Fibroblast of skin of left quadriceps (primary cell): ENCODE results near the gene CROCC.

Experiments
- DNase-seq, 2 experiments: peaks; one replicate each; pipeline ENCODE4 v3.0.0-alpha.2; 2013; ENCODE audit warnings: low read depth in 2 of 2

The CROCC gene

GRCh38 chr1:16967095-16967575, 45.4 kb downstream of the CROCC start:
- DNase-seq, result peak; percentile 53 to 64

- DNase-seq, result no peak
These were observed 46.2 kb downstream of the CROCC start for GRCh38 chr1:16967962-16968361.

GRCh38 chr1:16968372-16968771, 46.6 kb downstream of the CROCC start:
- no peak for DNase-seq

GRCh38 chr1:16969057-16969611, 47.4 kb downstream of the CROCC start:
- DNase-seq, result no peak

GRCh38 chr1:16969651-16970050, 47.9 kb downstream of the CROCC start:
- no peak for DNase-seq

- DNase-seq, result no peak
These were observed 48.6 kb downstream of the CROCC start for GRCh38 chr1:16970132-16970910.

GRCh38 chr1:16971341-16972188, 49.8 kb downstream of the CROCC start:
- DNase-seq, result no peak

- no peak for DNase-seq
These were observed 50.6 kb downstream of the CROCC start for GRCh38 chr1:16972189-16972895.

- DNase-seq, result no peak
These were observed 51.5 kb downstream of the CROCC start for GRCh38 chr1:16973215-16973614.

- no peak for DNase-seq
These were observed 53.5 kb downstream of the CROCC start for GRCh38 chr1:16975211-16975610.

- no peak for DNase-seq
These were observed 54.1 kb downstream of the CROCC start for GRCh38 chr1:16975838-16976237.

- DNase-seq, result no peak
These were observed 55.2 kb downstream of the CROCC start for GRCh38 chr1:16976966-16977365.

GRCh38 chr1:16977377-16977776, 55.6 kb downstream of the CROCC start:
- DNase-seq, result no peak

GRCh38 chr1:16978139-16978538, 56.4 kb downstream of the CROCC start:
- DNase-seq, result no peak

GRCh38 chr1:16978567-16979474, 57.1 kb downstream of the CROCC start:
- peak; percentile 64 to 69 for DNase-seq

GRCh38 chr1:16979475-16980327, 58.0 kb downstream of the CROCC start:
- DNase-seq, result no peak

- no peak for DNase-seq
These were observed 58.9 kb downstream of the CROCC start, which contains the start of gene MFAP2 for GRCh38 chr1:16980473-16981268. Gene MFAP2 (minus strand): TSS chr1:16980620. CDS start chr1:16978273, 2,347 bp downstream.

- peak; percentile 48 to 55 for DNase-seq
These were observed 59.6 kb downstream of the CROCC start for GRCh38 chr1:16981269-16981849.
